ENCODE measurements around the gene C11orf68. TPM values are rescaled to one million over a fixed set of nuclear protein-coding genes. Genes with fewer than 3 reads are reported as not detected.

Gene C11orf68
- 10 to 100 TPM; 26.6 to 29.0 TPM for total RNA-seq

GRCh38 chr11:65918211-65919140, at the start of gene C11orf68:
C11orf68 (minus strand) TSS chr11:65919062; CDS start chr11:65919031, 31 bp downstream.
- no peak for TF ChIP-seq CTCF (IDR thresholded peaks at IDR 0.05)
- H3K4me1 ChIP-seq, result peaks cover 26% of the 10 kb centered on the region
- intact Hi-C loops (cut with DNase I), result no loop called here
- H3K9me3 ChIP-seq, result no peaks in the 10 kb centered on the region
- no peak for DNase-seq
- peak within 1 kb of the TSS; percentile 70 to 94 for H3K9ac ChIP-seq (ENCODE audit: low read depth in 2 of 2, low read length in 2 of 2)
- H3K4me3 ChIP-seq, result peak within 1 kb of the TSS; percentile 98
- no peaks in the 10 kb centered on the region for H3K36me3 ChIP-seq
- no peaks in the 10 kb centered on the region for H3K27me3 ChIP-seq
- H3K27ac ChIP-seq, result peak within 1 kb of the TSS; percentile 87

GRCh38 chr11:65967329-65967934, 48.6 kb upstream of the C11orf68 start:
- Histone ChIP-seq H3K27me3 (no peaks in the 10 kb centered on the region), H3K4me3 (no peak overlapping the region), H3K36me3 (peaks cover 29% of the 10 kb centered on the region), H3K9ac (ENCODE audit: low read depth in 2 of 2, low read length in 2 of 2) (no peak overlapping the region), H3K4me1 (peaks cover 10% of the 10 kb centered on the region), H3K9me3 (no peaks in the 10 kb centered on the region), H3K27ac (no peak overlapping the region)
- intact Hi-C loops (cut with DNase I), result no loop called here
- no peak for DNase-seq
- TF ChIP-seq CTCF (IDR thresholded peaks at IDR 0.05), result no peak

GRCh38 chr11:65965986-65966762, 47.3 kb upstream of the C11orf68 start:
- Histone ChIP-seq H3K9ac (ENCODE audit: low read depth in 2 of 2, low read length in 2 of 2) (no peak overlapping the region), H3K27ac (no peak overlapping the region), H3K27me3 (no peaks in the 10 kb centered on the region), H3K36me3 (peaks cover 29% of the 10 kb centered on the region), H3K9me3 (no peaks in the 10 kb centered on the region), H3K4me3 (no peak overlapping the region), H3K4me1 (peaks cover 11% of the 10 kb centered on the region)
- intact Hi-C loops (cut with DNase I), result no loop called here
- DNase-seq, result no peak
- TF ChIP-seq CTCF (IDR thresholded peaks at IDR 0.05), result no peak

- Histone ChIP-seq H3K27me3 (no peaks in the 10 kb centered on the region), H3K4me1 (peaks cover 11% of the 10 kb centered on the region), H3K36me3 (peaks cover 29% of the 10 kb centered on the region), H3K4me3 (no peak overlapping the region), H3K27ac (no peak overlapping the region), H3K9me3 (no peaks in the 10 kb centered on the region), H3K9ac (ENCODE audit: low read depth in 2 of 2, low read length in 2 of 2) (no peak overlapping the region)
- intact Hi-C loops (cut with DNase I), result loop anchor here (5.0 kb wide), 1 partner anchor 37 kb away; the partner anchor contains the start of genes BANF1 and EIF1AD
- DNase-seq, result no peak
- no peak for TF ChIP-seq CTCF (IDR thresholded peaks at IDR 0.05)
Observed at GRCh38 chr11:65964906-65965305, 46.0 kb upstream of the C11orf68 start.

GRCh38 chr11:65962141-65962564, 43.3 kb upstream of the C11orf68 start:
- H3K36me3 ChIP-seq, result peaks cover 23% of the 10 kb centered on the region
- no peak for TF ChIP-seq CTCF (IDR thresholded peaks at IDR 0.05)
- no peaks in the 10 kb centered on the region for H3K27me3 ChIP-seq
- intact Hi-C loops (cut with DNase I), result loop anchor here (5.0 kb wide), 1 partner anchor 40 kb away; the partner anchor contains the start of genes BANF1 and EIF1AD
- peak overlapping the region; percentile 94 for H3K4me3 ChIP-seq
- DNase-seq, result no peak
- peak overlapping the region; percentile 92 for H3K27ac ChIP-seq
- H3K9me3 ChIP-seq, result no peaks in the 10 kb centered on the region
- peak overlapping the region; percentile 70 to 82 for H3K9ac ChIP-seq (ENCODE audit: low read depth in 2 of 2, low read length in 2 of 2)
- H3K4me1 ChIP-seq, result peaks cover 11% of the 10 kb centered on the region
